DMS 273 (cell line): ENCODE data around the gene WWOX.
"Not testable (repeated sequence)": the region's sequence is repeated elsewhere in the genome, so short reads cannot be mapped to it uniquely, and the experiment has no call there.

Source experiments
- DNase-seq: peaks from one replicate; lab custom pipeline; 2025; ENCODE audit not compliant: unreplicated experiment; lab: John Stamatoyannopoulos, UW

The WWOX gene

DNA sequence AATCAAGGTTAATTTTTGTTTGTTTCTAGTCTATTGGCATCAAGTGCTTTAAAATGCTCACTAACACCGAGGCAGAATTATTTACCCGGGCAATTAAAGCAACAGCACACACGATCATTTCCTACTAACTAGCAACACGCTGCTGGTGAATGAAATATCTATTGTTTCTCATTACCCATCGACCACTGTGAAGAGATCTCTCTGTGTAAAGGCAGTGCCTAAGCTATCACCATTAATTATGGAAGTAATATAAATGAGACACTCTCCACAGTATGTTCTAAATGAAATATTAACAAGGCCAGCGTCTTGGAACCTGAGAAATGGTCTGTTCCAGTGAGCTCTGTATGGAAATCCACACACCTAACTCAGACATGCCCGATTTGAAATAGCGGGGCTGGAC is 1103.5 kb downstream of the WWOX start:
- no peak for DNase-seq

DNA sequence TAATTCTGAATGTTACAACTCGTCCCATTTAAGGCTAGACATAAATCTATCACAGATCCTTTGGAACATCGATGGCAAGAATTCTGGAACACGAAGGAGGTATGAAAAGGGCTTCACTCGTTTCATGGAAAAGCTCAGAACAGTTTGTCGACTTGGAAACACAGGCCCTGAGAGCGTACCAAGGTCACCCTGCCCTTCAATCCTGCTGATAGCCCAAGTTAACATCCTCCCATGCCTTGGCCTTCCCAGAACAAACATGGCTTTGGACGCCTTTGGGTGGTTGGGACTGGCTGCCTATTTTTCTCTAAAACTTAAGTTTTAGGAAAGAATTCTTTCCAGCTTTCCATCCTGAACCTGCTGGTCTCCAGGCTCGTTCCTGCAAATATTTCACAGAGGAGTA is 1105.0 kb downstream of the WWOX start:
- no peak for DNase-seq

GRCh38 chr16:79206889-79207288 is 1107.4 kb downstream of the WWOX start:
- no peak for DNase-seq

DNA sequence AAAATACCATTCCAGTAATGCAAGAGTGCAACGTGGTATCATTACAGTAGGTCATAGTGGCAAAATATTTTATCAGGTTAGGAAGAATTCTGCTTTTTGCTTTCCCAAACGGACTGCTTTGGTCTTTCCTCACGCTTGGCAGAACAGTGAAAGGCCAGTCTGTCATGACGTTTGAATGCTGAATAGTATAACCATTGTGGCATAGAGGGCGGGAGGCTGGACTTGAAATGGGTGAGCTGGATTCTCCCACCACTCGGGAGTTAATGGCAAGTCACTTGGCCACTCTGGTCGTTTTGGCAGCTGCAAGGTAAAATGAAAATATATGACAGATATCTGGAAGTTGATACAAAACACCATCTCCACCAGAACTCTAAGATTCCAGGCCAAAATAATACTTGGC is 1109.9 kb downstream of the WWOX start:
- DNase-seq, result no peak

DNA sequence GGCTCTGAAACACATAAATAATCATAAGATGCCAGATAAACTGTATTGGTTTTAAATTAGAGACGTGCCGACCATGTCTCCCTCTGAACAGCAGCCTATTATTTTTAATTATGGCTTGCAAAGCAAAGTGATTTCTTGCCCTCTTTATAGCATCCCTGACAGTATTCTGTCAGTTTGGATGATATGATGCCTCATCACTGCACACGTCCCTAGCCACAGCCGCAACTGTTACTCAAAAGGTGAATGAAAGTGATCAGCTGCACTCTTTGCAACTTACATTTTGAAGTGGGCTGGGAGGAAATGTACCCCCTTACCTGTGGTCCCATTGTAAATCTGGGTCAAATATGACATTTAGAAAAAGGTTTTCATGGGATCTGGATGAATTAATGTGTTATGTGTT is 1111.2 kb downstream of the WWOX start:
- no peak for DNase-seq

- DNase-seq, result no peak
Measured at GRCh38 chr16:79211586-79211985, 1112.1 kb downstream of the WWOX start.

DNA sequence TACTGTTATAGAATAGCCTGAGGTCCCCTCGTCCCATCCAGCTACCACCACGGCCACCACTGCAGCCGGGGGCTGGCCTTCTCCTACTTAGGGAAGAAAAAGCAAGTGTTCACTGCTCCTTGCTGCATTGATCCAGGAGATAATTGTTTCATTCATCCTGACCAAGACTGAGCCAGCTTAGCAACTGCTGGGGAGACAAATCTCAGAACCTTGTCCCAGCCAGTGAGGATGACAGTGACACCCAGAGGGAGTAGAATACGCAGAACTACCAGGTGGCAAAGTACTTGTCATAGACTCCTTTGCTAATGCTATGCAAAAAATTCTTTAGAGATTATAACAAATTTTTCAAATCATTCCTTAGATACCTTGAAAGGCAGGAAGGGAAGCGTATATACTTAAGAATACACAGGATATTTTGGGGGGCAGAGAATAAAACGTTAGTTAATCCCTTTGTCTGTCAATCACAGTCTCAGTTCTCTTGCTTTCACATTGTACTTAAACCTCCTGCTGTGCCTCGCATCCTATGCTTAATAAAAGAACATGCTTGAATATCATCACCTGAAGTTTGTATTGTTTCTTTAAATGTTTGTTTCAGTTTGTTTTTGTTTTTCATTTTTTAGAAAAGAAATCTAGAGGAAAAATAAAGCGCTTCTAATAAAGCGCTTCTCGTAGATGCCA is 1112.8 kb downstream of the WWOX start:
- no peak for DNase-seq

- DNase-seq, result no peak
Measured at GRCh38 chr16:79213214-79213613, 1113.8 kb downstream of the WWOX start.

DNA sequence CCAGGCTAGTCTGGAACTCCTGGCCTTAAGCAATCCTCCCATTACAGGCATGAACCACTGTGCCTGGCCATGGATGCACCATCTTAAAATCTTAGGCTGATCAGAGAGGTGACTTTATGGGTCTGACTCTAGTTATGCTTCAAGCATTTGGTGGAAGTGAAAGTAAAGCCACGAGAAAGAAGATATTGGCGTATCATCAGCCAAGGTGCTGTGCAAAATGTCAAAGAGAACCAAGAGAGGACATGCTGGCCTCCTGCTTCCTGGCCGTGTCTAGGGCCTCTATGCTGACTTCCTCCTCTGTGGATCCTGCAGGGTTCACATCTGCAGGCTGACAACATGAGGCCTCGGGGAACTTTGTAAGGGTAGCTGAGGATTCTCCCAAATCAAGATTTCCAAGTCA is 1115.8 kb downstream of the WWOX start:
- no peak for DNase-seq

DNA sequence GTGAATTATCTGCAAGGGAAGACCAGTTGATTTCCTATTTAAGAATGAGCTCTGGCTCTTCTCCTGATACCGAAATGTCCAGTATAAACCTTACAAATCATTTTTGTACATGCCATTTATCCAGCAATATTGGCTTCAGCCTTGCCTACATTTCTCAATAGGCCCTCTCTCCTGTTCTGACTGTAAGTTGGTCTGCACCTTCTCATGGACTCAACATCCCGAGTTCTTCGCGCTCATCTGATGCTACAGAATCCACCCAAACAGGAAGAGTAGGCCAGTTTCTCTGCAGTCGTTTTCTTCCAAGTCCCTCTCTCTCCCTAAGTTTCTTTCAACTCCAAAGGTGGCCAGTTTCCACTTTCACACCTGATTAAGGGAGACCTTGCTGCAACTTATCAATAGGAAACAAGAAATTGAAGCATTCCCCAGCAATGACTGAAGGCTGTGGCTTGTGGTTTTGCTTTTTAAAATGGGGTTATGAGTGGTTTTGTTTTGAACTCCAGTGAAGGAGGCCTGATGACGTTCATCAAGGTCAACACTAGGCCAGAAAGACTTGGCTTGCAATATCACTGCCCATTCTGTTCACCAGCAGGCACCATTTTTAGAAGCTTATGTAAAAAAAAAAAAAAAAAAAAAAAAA is 1118.0 kb downstream of the WWOX start:
- DNase-seq, result no peak

GRCh38 chr16:79218351-79218750 is 1118.9 kb downstream of the WWOX start:
- DNase-seq, result no peak

DNA sequence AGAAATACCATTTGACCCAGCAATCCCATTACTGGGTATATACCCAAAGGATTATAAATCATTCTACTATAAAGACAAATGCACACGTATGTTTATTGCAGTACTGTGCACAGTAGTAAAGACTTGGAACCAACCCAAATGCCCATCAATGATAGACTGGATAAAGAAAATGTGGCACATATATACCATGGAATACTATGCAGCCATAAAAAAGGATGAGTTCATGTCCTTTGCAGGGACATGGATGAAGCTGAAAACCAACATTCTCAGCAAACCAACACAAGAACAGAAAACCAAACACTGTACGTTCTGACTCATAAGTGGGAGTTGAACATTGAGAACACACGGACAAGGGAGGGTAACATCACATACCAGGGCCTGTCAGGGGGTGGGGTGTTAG is 1126.5 kb downstream of the WWOX start:
- not testable (repeated sequence) for DNase-seq

GRCh38 chr16:79229361-79229760 is 1129.9 kb downstream of the WWOX start:
- no peak for DNase-seq

GRCh38 chr16:79245700-79246099 is 1146.2 kb downstream of the WWOX start:
- not testable (repeated sequence) for DNase-seq

GRCh38 chr16:79247386-79247785 is 1147.9 kb downstream of the WWOX start:
- DNase-seq, result no peak

DNA sequence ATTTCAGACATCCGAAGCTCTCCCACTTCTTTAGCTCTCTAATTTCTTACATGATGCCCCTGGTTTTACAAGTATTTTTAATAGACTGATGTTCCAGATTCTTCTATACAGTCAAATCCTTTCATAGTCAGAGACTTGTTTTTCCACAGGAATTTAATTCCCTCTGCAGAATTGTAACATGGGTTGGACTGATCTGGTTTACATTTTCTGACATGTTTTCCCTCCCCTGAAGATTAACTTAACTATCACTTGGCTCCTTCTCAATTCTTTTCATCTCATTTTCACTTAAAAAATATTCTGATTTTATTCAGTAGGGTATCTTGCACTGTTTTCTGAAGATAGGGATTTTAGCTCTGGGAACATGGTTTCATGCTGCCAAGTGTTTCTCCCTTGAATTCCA is 1148.9 kb downstream of the WWOX start:
- DNase-seq, result no peak

- no peak for DNase-seq
Measured at GRCh38 chr16:79250502-79251098, 1151.1 kb downstream of the WWOX start.

GRCh38 chr16:79253100-79253631 is 1153.7 kb downstream of the WWOX start:
- no peak for DNase-seq

GRCh38 chr16:79257953-79258490 is 1158.6 kb downstream of the WWOX start:
- no peak for DNase-seq

DNA sequence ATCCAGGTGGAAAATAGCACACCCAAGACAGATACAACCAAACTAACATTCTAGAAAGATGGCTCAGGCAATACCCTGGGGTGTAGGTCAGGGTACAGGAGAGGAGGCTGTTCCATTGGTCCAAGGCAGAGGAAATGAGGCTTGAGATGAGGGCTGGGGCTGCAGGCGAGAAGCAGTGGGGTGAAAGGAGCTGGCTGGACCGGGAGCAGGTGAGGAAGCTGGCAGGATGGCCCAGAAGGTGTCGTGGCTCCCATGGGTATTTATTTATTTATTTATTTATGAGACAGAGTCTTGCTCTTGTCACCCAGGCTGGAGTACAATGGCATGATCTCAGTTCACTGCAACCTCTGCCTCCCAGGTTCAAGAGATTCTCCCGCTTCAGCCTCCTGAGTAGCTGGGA is 1161.4 kb downstream of the WWOX start:
- DNase-seq, result not testable (repeated sequence)

DNA sequence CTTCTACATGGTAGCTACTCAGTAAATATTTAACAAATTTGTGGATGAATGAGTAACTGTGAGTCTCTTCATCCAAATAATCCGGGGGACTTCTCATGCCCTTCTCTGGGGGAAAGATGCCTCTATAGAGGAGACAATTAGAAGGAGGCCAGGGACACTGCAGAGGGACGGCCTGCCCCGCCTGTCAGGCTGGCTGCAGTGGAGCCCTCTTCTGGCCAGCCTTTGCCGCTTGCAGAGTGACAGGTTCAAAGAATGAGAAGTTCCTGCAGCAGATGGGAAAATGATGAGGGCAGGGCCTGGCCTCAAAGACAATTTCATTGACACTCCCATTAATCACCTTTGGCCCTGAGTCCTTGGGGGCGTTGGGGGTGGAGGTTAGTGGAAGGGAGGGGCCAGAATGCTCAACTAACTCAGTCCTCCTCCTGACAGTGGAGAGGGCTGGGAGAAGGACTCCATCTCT is 1162.1 kb downstream of the WWOX start:
- DNase-seq, result peak; percentile 52
